Chondrocyte (in vitro differentiated cells): ENCODE measurements around the gene TACR2. TPM values are rescaled to one million over a fixed set of nuclear protein-coding genes. Genes with fewer than 3 reads are reported as not detected.

ENCODE experiments used
- DNase-seq: peaks from one replicate; pipeline ENCODE4 v3.0.0; 2021; ENCODE audit warnings: mixed read lengths, low spot score
- H3K27ac Mint-ChIP-seq: one replicate; pipeline ENCODE4 v1.8.0; 2021; ENCODE audit warnings: mild to moderate bottlenecking, moderate library complexity, mixed read lengths; ENCODE audit not compliant: unreplicated experiment
- H3K27me3 Mint-ChIP-seq: 2 replicates; pipeline ENCODE4 v1.8.0; 2021; ENCODE audit warnings: low read depth, mixed read lengths
- H3K36me3 Mint-ChIP-seq: 2 replicates; pipeline ENCODE4 v1.8.0; 2021; ENCODE audit warnings: low read depth, mixed read lengths
- H3K4me1 Mint-ChIP-seq: 2 replicates; pipeline ENCODE4 v1.8.0; 2021; ENCODE audit warnings: low read depth, mild to moderate bottlenecking, mixed read lengths
- H3K4me3 Mint-ChIP-seq: one replicate; pipeline ENCODE4 v1.8.0; 2021; ENCODE audit warnings: mild to moderate bottlenecking, moderate library complexity, mixed read lengths; ENCODE audit not compliant: unreplicated experiment
- H3K9me3 Mint-ChIP-seq: 2 replicates; pipeline ENCODE4 v1.8.0; 2021; ENCODE audit warnings: low read depth, mixed read lengths
- CTCF ChIP-seq: fragments of 200-600 bp; sonication (generic); IDR thresholded peaks from 2 replicates; pipeline ENCODE4 v1.5.0; 2021; ENCODE audit warnings: antibody characterized with exemption, mild to moderate bottlenecking, moderate library complexity
- total RNA-seq: library from RNA; stranded (reverse); gene quantifications from 3 replicates; pipeline ENCODE4 v1.2.1, GENCODE V29; 2021

TACR2 gene
- total RNA-seq, 1 donor from 2014 or later: not detected

- H3K4me1 Mint-ChIP-seq: peaks cover 9% of the 10 kb centered on the region
- no peak for DNase-seq
- H3K4me3 Mint-ChIP-seq: no peak overlapping the region
- TF ChIP-seq CTCF: no peak
- peaks cover 1% of the 10 kb centered on the region for H3K36me3 Mint-ChIP-seq
- H3K27me3 Mint-ChIP-seq: peaks cover 5% of the 10 kb centered on the region
- H3K27ac Mint-ChIP-seq: no peak overlapping the region
- H3K9me3 Mint-ChIP-seq: no peaks in the 10 kb centered on the region
These were observed 824 bp upstream of the TACR2 start for GRCh38 chr10:69417542-69417941.

- DNase-seq: no peak
- Mint-ChIP-seq H3K4me1 (peaks cover 9% of the 10 kb centered on the region), H3K4me3 (no peak overlapping the region), H3K27ac (no peak overlapping the region), H3K36me3 (no peaks in the 10 kb centered on the region), H3K9me3 (no peaks in the 10 kb centered on the region), H3K27me3 (no peaks in the 10 kb centered on the region)
- no peak for TF ChIP-seq CTCF
These were observed 767 bp downstream of the TACR2 start for GRCh38 chr10:69415951-69416350.

GRCh38 chr10:69415049-69415448, 1.7 kb downstream of the TACR2 start:
- no peaks in the 10 kb centered on the region for H3K36me3 Mint-ChIP-seq
- TF ChIP-seq CTCF: no peak
- no peak for DNase-seq
- H3K4me3 Mint-ChIP-seq: no peak overlapping the region
- no peaks in the 10 kb centered on the region for H3K27me3 Mint-ChIP-seq
- H3K4me1 Mint-ChIP-seq: peaks cover 9% of the 10 kb centered on the region
- H3K9me3 Mint-ChIP-seq: no peaks in the 10 kb centered on the region
- H3K27ac Mint-ChIP-seq: no peak overlapping the region

- no peaks in the 10 kb centered on the region for H3K36me3 Mint-ChIP-seq
- H3K27me3 Mint-ChIP-seq: no peaks in the 10 kb centered on the region
- peaks cover 11% of the 10 kb centered on the region for H3K4me1 Mint-ChIP-seq
- H3K27ac Mint-ChIP-seq: no peak overlapping the region
- no peak for TF ChIP-seq CTCF
- no peaks in the 10 kb centered on the region for H3K9me3 Mint-ChIP-seq
- DNase-seq: no peak
- H3K4me3 Mint-ChIP-seq: no peak overlapping the region
These were observed 2.4 kb downstream of the TACR2 start for GRCh38 chr10:69414036-69415018.

GRCh38 chr10:69413221-69413865, 3.4 kb downstream of the TACR2 start:
- H3K4me3 Mint-ChIP-seq: no peak overlapping the region
- H3K4me1 Mint-ChIP-seq: peaks cover 14% of the 10 kb centered on the region
- peak overlapping the region; percentile 70 for H3K27ac Mint-ChIP-seq
- no peaks in the 10 kb centered on the region for H3K9me3 Mint-ChIP-seq
- H3K36me3 Mint-ChIP-seq: no peaks in the 10 kb centered on the region
- H3K27me3 Mint-ChIP-seq: no peaks in the 10 kb centered on the region
- DNase-seq: no peak
- TF ChIP-seq CTCF: peak; percentile 86
